ENCODE data around the gene TMPRSS13.

Gene TMPRSS13

DNA sequence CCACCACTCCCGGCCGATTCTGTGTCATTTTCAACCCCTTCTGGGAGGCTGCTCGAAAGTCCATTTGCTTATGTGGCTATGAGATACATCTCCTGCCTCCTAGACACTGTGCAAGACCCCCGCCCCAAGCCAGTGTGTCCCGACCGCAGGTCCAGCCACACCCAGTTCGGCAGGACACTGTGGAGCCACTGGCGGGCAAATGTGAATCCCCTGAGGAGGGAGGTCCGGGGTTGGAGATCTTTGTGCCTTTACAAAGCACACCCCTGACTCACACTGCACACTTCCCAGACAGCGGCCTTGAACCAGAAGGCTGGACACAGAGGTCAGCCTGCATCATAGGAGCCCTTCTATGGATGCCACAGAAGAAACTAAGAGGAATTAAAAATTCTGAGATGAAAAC lies 70.1 kb downstream of the TMPRSS13 start:
- no peaks in the 10 kb centered on the region for H3K79me2 ChIP-seq (ENCODE audit: control insufficient read depth, insufficient read depth, low read length, unreplicated experiment)
- no peak overlapping the region for H3K4me3 ChIP-seq (ENCODE audit: low read depth, low read length)
- H3K27ac ChIP-seq (ENCODE audit: low read depth, low read length) = no peak overlapping the region
- no peaks in the 10 kb centered on the region for H3K36me3 ChIP-seq (ENCODE audit: insufficient read depth, low read length)
- H3K27me3 ChIP-seq (ENCODE audit: insufficient read depth, low read length) = peaks cover 71% of the 10 kb centered on the region
- H3K4me1 ChIP-seq (ENCODE audit: control insufficient read depth, insufficient read depth, low read length, unreplicated experiment) = no peaks in the 10 kb centered on the region
- H2AFZ ChIP-seq (ENCODE audit: low read length, unreplicated experiment) = no peak overlapping the region

DNA sequence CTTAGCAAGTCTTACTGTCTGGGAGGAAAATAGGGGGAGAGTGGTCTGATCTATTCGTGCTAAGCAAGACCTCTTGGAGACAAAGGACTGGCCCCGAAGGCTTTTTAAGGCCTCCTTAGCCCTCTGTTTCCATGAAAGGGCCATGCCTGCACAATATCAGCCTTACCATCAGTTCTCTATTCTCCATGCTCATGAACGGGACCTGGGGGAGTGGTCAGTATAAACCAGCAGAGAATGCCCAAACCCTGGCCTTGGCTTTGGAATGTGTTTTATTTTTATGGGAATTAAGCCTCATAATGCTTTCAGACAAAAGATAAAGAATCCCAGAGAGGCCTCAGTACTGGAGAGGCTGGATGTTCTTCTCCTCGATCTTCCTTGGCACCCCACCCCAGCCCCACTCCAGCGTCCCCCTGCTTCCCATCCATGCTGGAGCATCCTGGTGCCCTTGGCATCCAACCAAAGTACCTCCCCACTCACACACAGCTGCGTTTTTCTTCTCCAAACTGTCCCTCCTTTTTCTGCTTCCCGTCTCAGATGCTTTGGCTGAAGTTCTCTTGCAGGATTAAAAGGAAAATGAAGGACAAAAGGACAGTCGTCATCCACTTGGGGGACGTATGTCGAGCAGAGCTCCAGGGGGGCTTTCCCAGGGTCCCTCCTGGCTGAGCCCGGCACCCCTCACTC lies 71.3 kb downstream of the TMPRSS13 start:
- H3K27me3 ChIP-seq (ENCODE audit: insufficient read depth, low read length) = peaks cover 72% of the 10 kb centered on the region
- H3K4me1 ChIP-seq (ENCODE audit: control insufficient read depth, insufficient read depth, low read length, unreplicated experiment) = no peaks in the 10 kb centered on the region
- no peaks in the 10 kb centered on the region for H3K79me2 ChIP-seq (ENCODE audit: control insufficient read depth, insufficient read depth, low read length, unreplicated experiment)
- no peak overlapping the region for H2AFZ ChIP-seq (ENCODE audit: low read length, unreplicated experiment)
- no peak overlapping the region for H3K27ac ChIP-seq (ENCODE audit: low read depth, low read length)
- no peaks in the 10 kb centered on the region for H3K36me3 ChIP-seq (ENCODE audit: insufficient read depth, low read length)
- H3K4me3 ChIP-seq (ENCODE audit: low read depth, low read length) = no peak overlapping the region

DNA sequence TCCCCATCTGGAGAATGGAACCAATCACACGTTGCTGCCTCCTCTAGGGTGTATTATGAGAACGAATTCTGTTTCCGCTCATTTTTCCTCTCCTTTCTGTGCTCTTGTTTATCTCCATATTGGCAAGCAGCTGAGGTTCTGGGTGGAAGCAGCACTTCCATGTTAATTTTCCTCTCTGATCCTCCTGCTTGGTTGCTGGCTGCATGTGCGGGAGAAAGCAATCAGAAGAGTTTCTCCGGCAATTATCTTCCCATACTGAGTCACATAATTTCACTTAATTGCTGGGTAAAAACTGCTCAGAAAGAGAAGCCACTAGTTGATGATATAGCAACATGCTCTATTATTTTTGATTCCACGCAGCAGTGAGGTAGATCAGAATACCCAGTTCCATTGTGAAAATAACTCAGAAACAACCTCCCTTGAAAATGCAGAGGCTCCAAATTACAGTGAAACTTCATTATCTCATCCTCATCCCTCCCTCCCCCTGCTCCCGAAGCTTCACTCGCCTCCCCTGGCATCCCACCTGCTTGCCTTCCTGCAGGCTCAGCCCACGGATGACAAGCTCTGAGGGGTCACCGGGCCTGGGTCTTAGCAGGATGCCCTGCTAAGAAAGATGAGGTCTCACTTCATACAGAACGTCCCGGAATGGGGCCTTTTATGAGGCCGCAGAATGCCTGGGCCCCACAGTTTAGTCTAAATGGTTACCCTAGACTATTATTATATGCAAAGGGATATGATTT lies 73.1 kb downstream of the TMPRSS13 start:
- Histone ChIP-seq H3K27me3 (ENCODE audit: insufficient read depth, low read length) (peaks cover 78% of the 10 kb centered on the region), H3K4me3 (ENCODE audit: low read depth, low read length) (no peak overlapping the region), H3K79me2 (ENCODE audit: control insufficient read depth, insufficient read depth, low read length, unreplicated experiment) (no peaks in the 10 kb centered on the region), H3K36me3 (ENCODE audit: insufficient read depth, low read length) (no peaks in the 10 kb centered on the region), H2AFZ (ENCODE audit: low read length, unreplicated experiment) (no peak overlapping the region), H3K27ac (ENCODE audit: low read depth, low read length) (no peak overlapping the region), H3K4me1 (ENCODE audit: control insufficient read depth, insufficient read depth, low read length, unreplicated experiment) (no peaks in the 10 kb centered on the region)

DNA sequence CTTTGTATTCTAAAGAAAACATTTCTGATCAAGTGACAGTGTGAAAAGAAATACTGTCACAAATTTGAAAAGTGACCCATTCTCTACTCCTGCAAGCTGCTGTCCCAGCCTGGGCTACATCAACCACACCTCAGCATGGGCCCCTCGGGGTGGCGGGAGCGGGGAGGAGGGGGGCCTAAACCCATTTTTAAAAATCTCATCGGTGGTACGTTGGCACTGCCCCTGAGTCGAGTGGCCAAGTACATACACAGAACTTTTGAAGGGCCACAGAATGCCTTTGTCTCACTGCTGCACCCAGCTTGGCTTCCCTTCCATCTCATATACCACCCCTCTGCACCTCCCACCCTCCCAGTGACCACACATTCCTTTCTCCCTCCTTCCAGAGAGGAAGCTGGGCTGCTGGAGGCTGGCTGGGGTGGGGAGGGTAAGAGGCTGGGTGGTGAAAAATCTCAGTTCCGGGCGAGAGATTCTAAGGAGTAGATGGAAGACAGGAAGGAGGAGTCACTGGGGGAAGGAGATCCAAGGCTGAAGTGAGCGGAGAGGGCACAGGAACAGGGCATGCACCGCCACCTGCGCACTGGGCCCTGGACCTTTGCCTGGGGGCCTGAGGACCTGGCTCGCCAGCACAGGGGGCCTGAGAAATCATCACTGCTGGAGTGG lies 73.9 kb downstream of the TMPRSS13 start:
- Histone ChIP-seq H2AFZ (ENCODE audit: low read length, unreplicated experiment) (no peak overlapping the region), H3K4me1 (ENCODE audit: control insufficient read depth, insufficient read depth, low read length, unreplicated experiment) (no peaks in the 10 kb centered on the region), H3K27ac (ENCODE audit: low read depth, low read length) (no peak overlapping the region), H3K36me3 (ENCODE audit: insufficient read depth, low read length) (no peaks in the 10 kb centered on the region), H3K27me3 (ENCODE audit: insufficient read depth, low read length) (peaks cover 71% of the 10 kb centered on the region), H3K4me3 (ENCODE audit: low read depth, low read length) (no peak overlapping the region), H3K79me2 (ENCODE audit: control insufficient read depth, insufficient read depth, low read length, unreplicated experiment) (no peaks in the 10 kb centered on the region)

DNA sequence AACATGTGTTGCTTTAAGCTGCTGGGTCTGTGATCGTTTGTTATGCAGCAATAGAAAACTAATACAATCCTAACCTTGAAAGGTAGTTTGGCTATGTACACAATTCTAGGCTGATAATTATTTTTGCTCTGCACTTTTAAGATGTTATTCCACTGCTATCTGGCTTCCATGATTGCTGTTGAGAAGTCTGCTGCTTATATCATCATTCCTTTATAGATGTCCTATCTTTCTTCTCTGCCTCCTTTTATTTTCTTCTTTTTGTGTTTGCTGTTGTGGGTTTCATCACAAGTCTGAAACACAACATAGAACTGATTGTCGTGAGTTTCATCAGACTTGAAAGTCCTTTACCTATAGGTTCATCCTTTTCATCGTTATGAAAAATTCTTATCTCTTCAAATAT lies 76.9 kb downstream of the TMPRSS13 start:
- H3K27ac ChIP-seq (ENCODE audit: low read depth, low read length) = no peak overlapping the region
- H2AFZ ChIP-seq (ENCODE audit: low read length, unreplicated experiment) = no peak overlapping the region
- H3K4me3 ChIP-seq (ENCODE audit: low read depth, low read length) = no peak overlapping the region
- no peaks in the 10 kb centered on the region for H3K79me2 ChIP-seq (ENCODE audit: control insufficient read depth, insufficient read depth, low read length, unreplicated experiment)
- peaks cover 61% of the 10 kb centered on the region for H3K27me3 ChIP-seq (ENCODE audit: insufficient read depth, low read length)
- H3K4me1 ChIP-seq (ENCODE audit: control insufficient read depth, insufficient read depth, low read length, unreplicated experiment) = no peaks in the 10 kb centered on the region
- H3K36me3 ChIP-seq (ENCODE audit: insufficient read depth, low read length) = no peaks in the 10 kb centered on the region

DNA sequence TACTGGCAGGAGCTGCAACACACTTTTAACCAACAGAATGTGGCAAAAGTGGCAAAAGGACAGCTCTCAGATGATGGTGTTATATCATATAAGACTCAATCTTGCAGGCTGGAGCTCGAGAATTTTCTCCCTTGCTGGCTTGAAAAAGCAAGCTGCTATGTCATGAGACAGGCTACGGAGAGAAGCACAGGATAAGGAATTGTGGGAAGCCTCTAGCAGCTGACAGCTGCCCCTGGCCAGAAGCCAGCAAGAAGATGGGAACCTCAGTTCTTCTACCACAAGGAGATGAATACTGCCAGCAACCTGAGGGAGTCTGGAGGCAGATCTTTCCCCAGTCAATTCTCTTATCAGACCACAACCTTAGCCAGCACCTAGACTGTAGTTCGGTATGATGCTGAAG lies 77.3 kb downstream of the TMPRSS13 start:
- Histone ChIP-seq H2AFZ (ENCODE audit: low read length, unreplicated experiment) (no peak overlapping the region), H3K79me2 (ENCODE audit: control insufficient read depth, insufficient read depth, low read length, unreplicated experiment) (no peaks in the 10 kb centered on the region), H3K4me1 (ENCODE audit: control insufficient read depth, insufficient read depth, low read length, unreplicated experiment) (no peaks in the 10 kb centered on the region), H3K4me3 (ENCODE audit: low read depth, low read length) (no peak overlapping the region), H3K27ac (ENCODE audit: low read depth, low read length) (no peak overlapping the region), H3K27me3 (ENCODE audit: insufficient read depth, low read length) (peaks cover 64% of the 10 kb centered on the region), H3K36me3 (ENCODE audit: insufficient read depth, low read length) (no peaks in the 10 kb centered on the region)

GRCh38 chr11:117851106-117851505 lies 78.1 kb downstream of the TMPRSS13 start:
- Histone ChIP-seq H3K79me2 (ENCODE audit: control insufficient read depth, insufficient read depth, low read length, unreplicated experiment) (no peaks in the 10 kb centered on the region), H3K27me3 (ENCODE audit: insufficient read depth, low read length) (peaks cover 65% of the 10 kb centered on the region), H3K4me3 (ENCODE audit: low read depth, low read length) (no peak overlapping the region), H2AFZ (ENCODE audit: low read length, unreplicated experiment) (no peak overlapping the region), H3K27ac (ENCODE audit: low read depth, low read length) (no peak overlapping the region), H3K4me1 (ENCODE audit: control insufficient read depth, insufficient read depth, low read length, unreplicated experiment) (no peaks in the 10 kb centered on the region), H3K36me3 (ENCODE audit: insufficient read depth, low read length) (no peaks in the 10 kb centered on the region)

Measured in ACC112 (cell line).